Endothelial cell of umbilical vein (primary cell): Measurements from ENCODE around the gene IL32. TPM values are rescaled to one million over a fixed set of nuclear protein-coding genes. Genes with fewer than 3 reads are reported as not detected.

Experiments used
- BruUV-seq: library from RNA; stranded (reverse); fragments of 400-500 nt; replicated peaks from 2 replicates; lab custom pipeline; 2021; lab: Mats Ljungman, UMichigan
- CTCF ChIA-PET: fragments of 300-600, 350-600 bp; sonication (Branson Sonifier 250); formaldehyde crosslinking; loops from one replicate; lab custom pipeline; 2021; ENCODE audit warnings: antibody characterized with exemption, inconsistent platforms; lab: Charles Lee
- POLR2A ChIA-PET: fragments of 300-600, 350-600 bp; sonication (Branson Sonifier 250); formaldehyde crosslinking; loops from one replicate; lab custom pipeline; 2021; ENCODE audit warnings: antibody characterized with exemption, inconsistent platforms; lab: Charles Lee
- DNase-seq: peaks from one replicate; pipeline ENCODE4 v3.0.0-alpha.2; 2011; ENCODE audit warnings: low read depth, low spot score
- FAIRE-seq: peaks from 2 replicates; lab custom pipeline; 2011; peaks lifted over from hg19 to GRCh38; lab: Jason Lieb, UNC
- H2AFZ ChIP-seq: 2 replicates; pipeline ENCODE4 v1.6.0; 2012; ENCODE audit warnings: low read depth, low read length, control low read depth, inconsistent platforms
- H3K27ac ChIP-seq: 2 replicates; pipeline ENCODE4 v1.5.1; 2011; ENCODE audit warnings: low read depth, mild to moderate bottlenecking, control low read depth, low read length, moderate library complexity; ENCODE audit not compliant: insufficient read depth
- H3K27me3 ChIP-seq, 2 experiments: 2 replicates each; pipeline versions ENCODE4 v1.6.0 to v1.6.1; 2011; ENCODE audit warnings: low read length in 2 of 2, mixed read lengths in 1 of 2; ENCODE audit not compliant: control insufficient read depth in 2 of 2, insufficient read depth in 2 of 2
- H3K36me3 ChIP-seq, 2 experiments: 2 replicates in 1 of 2; 3 replicates in 1 of 2; pipeline ENCODE4 v1.5.1; 2011; ENCODE audit warnings: low read length in 2 of 2, mild to moderate bottlenecking in 1 of 2, moderate library complexity in 1 of 2; ENCODE audit not compliant: control insufficient read depth in 2 of 2, insufficient read depth in 2 of 2; ENCODE audit errors: extremely low read depth in 1 of 2
- H3K4me1 ChIP-seq: 3 replicates; pipeline ENCODE4 v1.5.1; 2011; ENCODE audit warnings: mild to moderate bottlenecking, low read length; ENCODE audit not compliant: control insufficient read depth, insufficient read depth; ENCODE audit errors: extremely low read depth
- H3K4me2 ChIP-seq: 2 replicates; pipeline ENCODE4 v1.6.1; 2011; ENCODE audit warnings: low read length, control low read depth, mixed read lengths; ENCODE audit not compliant: insufficient read depth
- H3K4me3 ChIP-seq, 3 experiments: fragments of 200-600 bp in 1 of 3; sonication (generic), shearing (Covaris generic) in 1 of 3; replicated peaks in 1 of 3; 2 replicates each; pipeline ENCODE4 v1.5.1; 2011 to 2016; ENCODE audit warnings: control low read depth in 3 of 3, low read length in 3 of 3, mild to moderate bottlenecking in 2 of 3, inconsistent platforms in 1 of 3, low read depth in 1 of 3, moderate library complexity in 1 of 3; ENCODE audit not compliant: insufficient read depth in 1 of 3
- H3K79me2 ChIP-seq: 2 replicates; pipeline ENCODE4 v1.6.0; 2012; ENCODE audit warnings: low read length, inconsistent platforms; ENCODE audit not compliant: control insufficient read depth, insufficient read depth
- H3K9ac ChIP-seq: replicated peaks from 2 replicates; pipeline ENCODE3; 2011; ENCODE audit warnings: low read length, control low read depth; ENCODE audit not compliant: insufficient read depth; ENCODE audit errors: extremely low read depth
- H3K9me1 ChIP-seq: replicated peaks from 3 replicates; pipeline ENCODE4 v1.6.0; 2011; ENCODE audit warnings: mild to moderate bottlenecking, low read length; ENCODE audit not compliant: control insufficient read depth, insufficient read depth; ENCODE audit errors: extremely low read depth
- H3K9me3 ChIP-seq: replicated peaks from 2 replicates; pipeline ENCODE4 v1.5.1; 2012; ENCODE audit warnings: low read length, inconsistent platforms; ENCODE audit not compliant: control insufficient read depth, insufficient read depth
- H4K20me1 ChIP-seq: replicated peaks from 2 replicates; pipeline ENCODE3; 2011; ENCODE audit warnings: mild to moderate bottlenecking, low read length; ENCODE audit not compliant: control insufficient read depth, insufficient read depth; ENCODE audit errors: extremely low read depth
- CTCF ChIP-seq, 2 donors: IDR thresholded peaks; 1 replicate in 1 of 2; 2 replicates in 1 of 2; pipeline ENCODE4 v1.5.1; 2011; ENCODE audit warnings: low read length in 2 of 2, mild to moderate bottlenecking in 2 of 2, moderate library complexity in 2 of 2, control low read depth in 1 of 2, inconsistent platforms in 1 of 2, low read depth in 1 of 2; ENCODE audit not compliant: insufficient read depth in 1 of 2; ENCODE audit errors: extremely low read depth in 1 of 2
- EZH2 ChIP-seq: IDR thresholded peaks from 2 replicates; pipeline ENCODE4 v1.6.1; 2012; ENCODE audit warnings: borderline replicate concordance, low read depth, mild to moderate bottlenecking, moderate library complexity, low read length, inconsistent platforms; ENCODE audit not compliant: severe bottlenecking
- GATA2 ChIP-seq: IDR thresholded peaks from 2 replicates; pipeline ENCODE4 v1.7.0; 2011; ENCODE audit warnings: low read depth, mild to moderate bottlenecking, moderate library complexity, mixed read lengths, low read length; ENCODE audit not compliant: insufficient read length, insufficient read depth
- JUN ChIP-seq: IDR thresholded peaks from 2 replicates; pipeline ENCODE4 v1.6.1; 2011; ENCODE audit warnings: borderline replicate concordance, low read depth; ENCODE audit not compliant: insufficient read length, insufficient read depth
- MAX ChIP-seq: IDR thresholded peaks from 2 replicates; pipeline ENCODE4 v1.6.1; 2011; ENCODE audit not compliant: insufficient read depth, insufficient read length
- MYC ChIP-seq: IDR thresholded peaks from one replicate; pipeline ENCODE4 v1.6.1; 2011; ENCODE audit warnings: mild to moderate bottlenecking, low read depth, low read length
- POLR2A ChIP-seq: IDR thresholded peaks from 2 replicates; pipeline ENCODE4 v1.6.1; 2012; ENCODE audit warnings: low read depth, mild to moderate bottlenecking, control low read depth, low read length
- POLR2AphosphoS5 ChIP-seq: IDR thresholded peaks from 2 replicates; pipeline ENCODE4 v1.6.1; 2012; ENCODE audit warnings: low read depth, mild to moderate bottlenecking, control low read depth, low read length, moderate library complexity; ENCODE audit not compliant: insufficient read depth
- dilution Hi-C: fragments of 300-500 bp; cut with MboI; formaldehyde crosslinking; loops from one replicate; pipeline ENCODE4 v1.15.0; 2019; ENCODE audit warnings: low sequenced_read_pairs; ENCODE audit not compliant: extremely low pct_ligation_motif_present
- intact Hi-C: fragments of 100-400 bp; cut with micrococcal nuclease; formaldehyde crosslinking; loops from one replicate; pipeline ENCODE4 v1.10.0; 2022
- polyA plus RNA-seq, 4 experiments: library from polyadenylated mRNA; depleted of rRNA in 3 of 4; stranded (reverse) in 3 of 4; unstranded in 1 of 4; fragments of >200 nt; gene quantifications; 2 replicates each; pipeline versions ENCODE4 v1.2.1 to v1.2.3, GENCODE V29; 2011 to 2012; ENCODE audit warnings: missing spikeins in 1 of 4
- total RNA-seq: library from RNA; stranded (reverse); gene quantifications from 2 replicates; pipeline ENCODE4 v1.2.3, GENCODE V29; 2021

Gene IL32
- total and polyA plus RNA-seq, 2 donors (not counting 3 experiments of a cell fraction or from before 2014, with no cell fraction given): 55.7 to 336 TPM

- no peaks in the 10 kb centered on the region for H3K79me2 ChIP-seq
- DNase-seq (no peak), FAIRE-seq (no peak)
- no peak overlapping the region for H3K4me3 ChIP-seq
- intact Hi-C loops: no loop called here
- no peaks in the 10 kb centered on the region for H3K9me3 ChIP-seq
- ChIA-PET CTCF (interaction anchor here (1.4 to 14.7 kb wide), 2 partner anchors 8 to 20 kb away, joined by 4 to 200 read pairs; no protein-coding TSS in a partner anchor), POLR2A (no interaction called here)
- no peak overlapping the region for H3K27ac ChIP-seq
- no peak overlapping the region for H3K9ac ChIP-seq
- no peak overlapping the region for H3K4me2 ChIP-seq
- no peaks in the 10 kb centered on the region for H3K9me1 ChIP-seq
- no peaks in the 10 kb centered on the region for H3K4me1 ChIP-seq
- peaks cover 37 to 42% of the 10 kb centered on the region in 2 experiments for H3K27me3 ChIP-seq
- TF ChIP-seq CTCF (IDR thresholded peaks at IDR 0.05; ENCODE audit: extremely low read depth in 1 of 2, insufficient read depth in 1 of 2, low read depth in 1 of 2, low read length in 2 of 2) (no peak), JUN (no peak), EZH2 (no peak)
- no peaks in the 10 kb centered on the region for H4K20me1 ChIP-seq
- dilution Hi-C loops: no loop called here
- H2AFZ ChIP-seq: no peak overlapping the region
- no peaks in the 10 kb centered on the region for H3K36me3 ChIP-seq
- no TSS peak for BruUV-seq
These were observed 26.5 kb upstream of the IL32 start for GRCh38 chr16:3038896-3039295.

- Histone ChIP-seq H3K9ac (no peak overlapping the region), H4K20me1 (no peaks in the 10 kb centered on the region), H3K36me3 (no peaks in the 10 kb centered on the region), H2AFZ (no peak overlapping the region), H3K4me1 (peaks cover 2% of the 10 kb centered on the region), H3K4me3 (no peak overlapping the region), H3K27me3 (peaks cover 26% of the 10 kb centered on the region in 2 experiments), H3K9me1 (no peaks in the 10 kb centered on the region), H3K9me3 (no peaks in the 10 kb centered on the region), H3K79me2 (no peaks in the 10 kb centered on the region), H3K4me2 (no peak overlapping the region), H3K27ac (no peak overlapping the region)
- TF ChIP-seq GATA2 (no peak), JUN (no peak), POLR2A (no peak), EZH2 (no peak), MYC (no peak), CTCF (IDR thresholded peaks at IDR 0.05; ENCODE audit: extremely low read depth in 1 of 2, insufficient read depth in 1 of 2, low read depth in 1 of 2, low read length in 2 of 2) (no peak), POLR2AphosphoS5 (no peak), MAX (no peak)
- dilution Hi-C loops: no loop called here
- DNase-seq (no peak), FAIRE-seq (no peak)
- CTCF ChIA-PET: interaction anchor here (1.5 to 14.7 kb wide), 2 partner anchors 11 to 72 kb away, joined by 4 to 200 read pairs; no protein-coding TSS in a partner anchor
- BruUV-seq: no TSS peak
- intact Hi-C loops: no loop called here
- POLR2A ChIA-PET: interaction anchor here (0.6 kb wide), 1 partner anchor 18 kb away, joined by 4 read pairs; no protein-coding TSS in a partner anchor
These were observed 23.1 kb upstream of the IL32 start for GRCh38 chr16:3042376-3042775.
